Mucosa of stomach (tissue), 1 donor: Measurements from ENCODE around the gene IL1RAPL1.

Experiments used
- H3K27me3 ChIP-seq: one replicate; pipeline ENCODE4 v1.7.0; 2013; ENCODE audit warnings: mild to moderate bottlenecking, low read length; ENCODE audit not compliant: control insufficient read depth, insufficient read depth
- H3K36me3 ChIP-seq: one replicate; pipeline ENCODE4 v1.7.0; 2013; ENCODE audit warnings: low read length; ENCODE audit not compliant: control insufficient read depth, insufficient read depth
- H3K4me1 ChIP-seq: one replicate; pipeline ENCODE4 v1.7.0; 2013; ENCODE audit warnings: mild to moderate bottlenecking, low read length; ENCODE audit not compliant: control insufficient read depth, insufficient read depth
- H3K4me3 ChIP-seq: one replicate; pipeline ENCODE4 v1.7.0; 2013; ENCODE audit warnings: low read length
- H3K9ac ChIP-seq: one replicate; pipeline ENCODE4 v1.7.0; 2013; ENCODE audit warnings: mild to moderate bottlenecking, low read length, moderate library complexity
- H3K9me3 ChIP-seq: one replicate; pipeline ENCODE4 v1.7.0; 2013; ENCODE audit warnings: mild to moderate bottlenecking, low read length, moderate library complexity; ENCODE audit not compliant: control insufficient read depth
- donor health status: Pancreatic carcinoma.

IL1RAPL1 gene

GRCh38 chrX:28586981-28587551 is at the start of gene IL1RAPL1:
IL1RAPL1 (plus strand) TSS chrX:28587446.
- Histone ChIP-seq H3K27me3 (peaks cover 12% of the 10 kb centered on the region), H3K9me3 (no peaks in the 10 kb centered on the region), H3K4me3 (no peak within 1 kb of the TSS), H3K9ac (no peak within 1 kb of the TSS), H3K4me1 (no peaks in the 10 kb centered on the region), H3K36me3 (no peaks in the 10 kb centered on the region)

- no peaks in the 10 kb centered on the region for H3K4me1 ChIP-seq
- no peaks in the 10 kb centered on the region for H3K36me3 ChIP-seq
- H3K9ac ChIP-seq, result no peak overlapping the region
- no peaks in the 10 kb centered on the region for H3K9me3 ChIP-seq
- H3K27me3 ChIP-seq, result no peaks in the 10 kb centered on the region
- H3K4me3 ChIP-seq, result no peak overlapping the region
Measured at GRCh38 chrX:28542791-28543190, 44.5 kb upstream of the IL1RAPL1 start.

GRCh38 chrX:28549838-28550237 is 37.4 kb upstream of the IL1RAPL1 start:
- Histone ChIP-seq H3K9ac (no peak overlapping the region), H3K4me3 (no peak overlapping the region), H3K27me3 (no peaks in the 10 kb centered on the region), H3K9me3 (no peaks in the 10 kb centered on the region), H3K36me3 (no peaks in the 10 kb centered on the region), H3K4me1 (no peaks in the 10 kb centered on the region)

- Histone ChIP-seq H3K9me3 (no peaks in the 10 kb centered on the region), H3K4me3 (no peak overlapping the region), H3K9ac (no peak overlapping the region), H3K36me3 (no peaks in the 10 kb centered on the region), H3K27me3 (no peaks in the 10 kb centered on the region), H3K4me1 (no peaks in the 10 kb centered on the region)
Measured at GRCh38 chrX:28550331-28550872, 36.8 kb upstream of the IL1RAPL1 start.

- Histone ChIP-seq H3K27me3 (no peaks in the 10 kb centered on the region), H3K9me3 (no peaks in the 10 kb centered on the region), H3K4me3 (no peak overlapping the region), H3K4me1 (no peaks in the 10 kb centered on the region), H3K9ac (no peak overlapping the region), H3K36me3 (no peaks in the 10 kb centered on the region)
Measured at GRCh38 chrX:28552322-28552721, 34.9 kb upstream of the IL1RAPL1 start.

GRCh38 chrX:28552882-28553829 is 34.1 kb upstream of the IL1RAPL1 start:
- no peak overlapping the region for H3K4me3 ChIP-seq
- no peaks in the 10 kb centered on the region for H3K4me1 ChIP-seq
- no peaks in the 10 kb centered on the region for H3K9me3 ChIP-seq
- no peaks in the 10 kb centered on the region for H3K36me3 ChIP-seq
- H3K27me3 ChIP-seq, result no peaks in the 10 kb centered on the region
- H3K9ac ChIP-seq, result no peak overlapping the region

GRCh38 chrX:28576117-28576516 is 11.1 kb upstream of the IL1RAPL1 start:
- Histone ChIP-seq H3K9ac (no peak overlapping the region), H3K9me3 (no peaks in the 10 kb centered on the region), H3K36me3 (no peaks in the 10 kb centered on the region), H3K27me3 (no peaks in the 10 kb centered on the region), H3K4me3 (no peak overlapping the region), H3K4me1 (no peaks in the 10 kb centered on the region)

- Histone ChIP-seq H3K36me3 (no peaks in the 10 kb centered on the region), H3K4me1 (no peaks in the 10 kb centered on the region), H3K4me3 (no peak overlapping the region), H3K27me3 (peaks cover 9% of the 10 kb centered on the region), H3K9ac (no peak overlapping the region), H3K9me3 (no peaks in the 10 kb centered on the region)
Measured at GRCh38 chrX:28581522-28581921, 5.7 kb upstream of the IL1RAPL1 start.

GRCh38 chrX:28582511-28582910 is 4.7 kb upstream of the IL1RAPL1 start:
- no peak overlapping the region for H3K4me3 ChIP-seq
- H3K27me3 ChIP-seq, result peaks cover 12% of the 10 kb centered on the region
- H3K4me1 ChIP-seq, result no peaks in the 10 kb centered on the region
- H3K9me3 ChIP-seq, result no peaks in the 10 kb centered on the region
- H3K9ac ChIP-seq, result no peak overlapping the region
- no peaks in the 10 kb centered on the region for H3K36me3 ChIP-seq

GRCh38 chrX:28584025-28584424 is 3.2 kb upstream of the IL1RAPL1 start:
- H3K27me3 ChIP-seq, result peaks cover 12% of the 10 kb centered on the region
- H3K36me3 ChIP-seq, result no peaks in the 10 kb centered on the region
- H3K4me1 ChIP-seq, result no peaks in the 10 kb centered on the region
- no peaks in the 10 kb centered on the region for H3K9me3 ChIP-seq
- H3K9ac ChIP-seq, result no peak overlapping the region
- H3K4me3 ChIP-seq, result no peak overlapping the region

GRCh38 chrX:28585767-28586166 is 1.5 kb upstream of the IL1RAPL1 start:
- Histone ChIP-seq H3K9ac (no peak overlapping the region), H3K36me3 (no peaks in the 10 kb centered on the region), H3K4me1 (no peaks in the 10 kb centered on the region), H3K4me3 (no peak overlapping the region), H3K9me3 (no peaks in the 10 kb centered on the region), H3K27me3 (peaks cover 12% of the 10 kb centered on the region)

GRCh38 chrX:28586286-28586685 is 960 bp upstream of the IL1RAPL1 start:
- Histone ChIP-seq H3K27me3 (peaks cover 12% of the 10 kb centered on the region), H3K36me3 (no peaks in the 10 kb centered on the region), H3K4me1 (no peaks in the 10 kb centered on the region), H3K4me3 (no peak overlapping the region), H3K9me3 (no peaks in the 10 kb centered on the region), H3K9ac (no peak overlapping the region)
